H4 (cell line): ENCODE measurements around the gene NECAB2. TPM values are rescaled to one million over a fixed set of nuclear protein-coding genes. Genes with fewer than 3 reads are reported as not detected.

Source experiments
- DNase-seq: peaks from one replicate; pipeline ENCODE4 v3.0.0-alpha.2; 2015; ENCODE audit warnings: low spot score
- total RNA-seq: library from RNA; depleted of rRNA; stranded (reverse); fragments of >200 nt; shearing (Covaris generic); gene quantifications from 2 replicates; pipeline ENCODE4 v1.2.3, GENCODE V29; 2014

NECAB2 gene
- total RNA-seq, 1 experiment from 2014 or later = 0.52 TPM

- no peak for DNase-seq
These were observed 953 bp upstream of the NECAB2 start for GRCh38 chr16:83967091-83967490.

- no peak for DNase-seq
These were observed 335 bp downstream of the NECAB2 start for GRCh38 chr16:83968306-83968851.

GRCh38 chr16:83968891-83969649 lies 1.0 kb downstream of the NECAB2 start:
- DNase-seq = no peak

- DNase-seq = no peak
These were observed 1.9 kb downstream of the NECAB2 start for GRCh38 chr16:83969771-83970429.

- no peak for DNase-seq
These were observed 2.4 kb downstream of the NECAB2 start for GRCh38 chr16:83970430-83970815.

GRCh38 chr16:83971165-83972130 lies 3.4 kb downstream of the NECAB2 start:
- DNase-seq = no peak

GRCh38 chr16:83972256-83973008 lies 4.4 kb downstream of the NECAB2 start:
- DNase-seq = no peak

- DNase-seq = no peak
These were observed 5.0 kb downstream of the NECAB2 start for GRCh38 chr16:83973077-83973476.

GRCh38 chr16:83973581-83974385 lies 5.7 kb downstream of the NECAB2 start:
- DNase-seq = no peak

GRCh38 chr16:83974475-83974874 lies 6.4 kb downstream of the NECAB2 start:
- no peak for DNase-seq

GRCh38 chr16:83975590-83976260 lies 7.7 kb downstream of the NECAB2 start:
- no peak for DNase-seq

- no peak for DNase-seq
These were observed 9.2 kb downstream of the NECAB2 start for GRCh38 chr16:83977056-83977815.

GRCh38 chr16:83978401-83978904 lies 10.4 kb downstream of the NECAB2 start:
- DNase-seq = no peak

GRCh38 chr16:83979441-83979840 lies 11.4 kb downstream of the NECAB2 start:
- no peak for DNase-seq

GRCh38 chr16:83980794-83981193 lies 12.8 kb downstream of the NECAB2 start:
- DNase-seq = no peak

- DNase-seq = no peak
These were observed 13.8 kb downstream of the NECAB2 start for GRCh38 chr16:83981799-83982198.

GRCh38 chr16:83983491-83983890 lies 15.4 kb downstream of the NECAB2 start:
- no peak for DNase-seq

GRCh38 chr16:83989300-83989699 lies 21.3 kb downstream of the NECAB2 start:
- DNase-seq = no peak

- no peak for DNase-seq
These were observed 22.4 kb downstream of the NECAB2 start for GRCh38 chr16:83990492-83990891.
